HG03280 (cell line): ENCODE results near the gene C6orf141.
A peak's percentile ranks its signal among the peaks of the same experiment; 100 is the strongest.

Experiments
- ATAC-seq: cut with Tn5 transposase; IDR thresholded peaks from one replicate; pipeline ENCODE4 v1.9.1; 2021; ENCODE audit warnings: mild to moderate bottlenecking, moderate library complexity; ENCODE audit not compliant: unreplicated experiment

Gene C6orf141

GRCh38 chr6:49550492-49551077 lies at the start of gene C6orf141:
Gene C6orf141 (plus strand): TSS chr6:49550668. CDS start chr6:49550793, 125 bp downstream.
- ATAC-seq: peak; percentile 57

GRCh38 chr6:49504666-49505065 lies 45.8 kb upstream of the C6orf141 start:
- ATAC-seq: no peak

- no peak for ATAC-seq
Observed at GRCh38 chr6:49506569-49507111, 43.8 kb upstream of the C6orf141 start.

- ATAC-seq: no peak
Observed at GRCh38 chr6:49509342-49509741, 41.1 kb upstream of the C6orf141 start.

- ATAC-seq: no peak
Observed at GRCh38 chr6:49513153-49513989, 37.1 kb upstream of the C6orf141 start.

- no peak for ATAC-seq
Observed at GRCh38 chr6:49514571-49515484, 35.6 kb upstream of the C6orf141 start.

- ATAC-seq: no peak
Observed at GRCh38 chr6:49515485-49516146, 34.9 kb upstream of the C6orf141 start.

- ATAC-seq: no peak
Observed at GRCh38 chr6:49516147-49516505, 34.3 kb upstream of the C6orf141 start.

- no peak for ATAC-seq
Observed at GRCh38 chr6:49517919-49518318, 32.5 kb upstream of the C6orf141 start.

- ATAC-seq: peak; percentile 97
Observed at GRCh38 chr6:49519660-49520059, 30.8 kb upstream of the C6orf141 start.

- no peak for ATAC-seq
Observed at GRCh38 chr6:49522710-49523593, 27.5 kb upstream of the C6orf141 start.

- no peak for ATAC-seq
Observed at GRCh38 chr6:49523901-49524300, 26.6 kb upstream of the C6orf141 start.

GRCh38 chr6:49524541-49524940 lies 25.9 kb upstream of the C6orf141 start:
- no peak for ATAC-seq

GRCh38 chr6:49526598-49526997 lies 23.9 kb upstream of the C6orf141 start:
- ATAC-seq: no peak

GRCh38 chr6:49527320-49527719 lies 23.1 kb upstream of the C6orf141 start:
- no peak for ATAC-seq

GRCh38 chr6:49528571-49528970 lies 21.9 kb upstream of the C6orf141 start:
- ATAC-seq: no peak

- no peak for ATAC-seq
Observed at GRCh38 chr6:49530141-49530776, 20.2 kb upstream of the C6orf141 start.

- peak; percentile 95 for ATAC-seq
Observed at GRCh38 chr6:49531774-49532569, 18.5 kb upstream of the C6orf141 start.
